Measurements from ENCODE around the gene C6orf52. TPM values are rescaled to one million over a fixed set of nuclear protein-coding genes. Genes with fewer than 3 reads are reported as not detected.

C6orf52 gene
- total and polyA plus RNA-seq, 2 donors (not counting 3 experiments of a cell fraction or from before 2014, with no cell fraction given) = 0.54 TPM; not detected in 1

GRCh38 chr6:10686901-10687300 is 7.5 kb downstream of the C6orf52 start:
- Histone ChIP-seq H3K36me3 (ENCODE audit: control insufficient read depth in 2 of 2, extremely low read depth in 1 of 2, insufficient read depth in 2 of 2, low read length in 2 of 2) (no peaks in the 10 kb centered on the region), H3K4me2 (ENCODE audit: insufficient read depth, low read length) (no peak overlapping the region), H3K9ac (replicated peaks; ENCODE audit: extremely low read depth, insufficient read depth, low read length) (no peak overlapping the region), H3K9me3 (replicated peaks; ENCODE audit: control insufficient read depth, insufficient read depth, low read length) (no peaks in the 10 kb centered on the region), H4K20me1 (replicated peaks; ENCODE audit: control insufficient read depth, extremely low read depth, insufficient read depth, low read length) (no peaks in the 10 kb centered on the region), H3K9me1 (replicated peaks; ENCODE audit: control insufficient read depth, extremely low read depth, insufficient read depth, low read length) (no peaks in the 10 kb centered on the region), H3K4me1 (ENCODE audit: control insufficient read depth, extremely low read depth, insufficient read depth, low read length) (no peaks in the 10 kb centered on the region), H3K27ac (ENCODE audit: insufficient read depth, low read depth, low read length) (no peak overlapping the region), H2AFZ (ENCODE audit: low read depth, low read length) (no peak overlapping the region), H3K27me3 (ENCODE audit: control insufficient read depth in 2 of 2, insufficient read depth in 2 of 2, low read length in 2 of 2) (peaks cover 6 to 22% of the 10 kb centered on the region in 2 experiments), H3K4me3 (replicated peaks in 1 of 3; ENCODE audit: insufficient read depth in 1 of 3, low read depth in 1 of 3, low read length in 3 of 3) (no peak overlapping the region), H3K79me2 (ENCODE audit: control insufficient read depth, insufficient read depth, low read length) (no peaks in the 10 kb centered on the region)
- no peak for DNase-seq (ENCODE audit: low read depth, low spot score)
- FAIRE-seq = no peak
- CTCF ChIA-PET = interaction anchor here (0.8 to 1.1 kb wide), 2 partner anchors 8 to 212 kb away, joined by 3 read pairs; partner anchors contain the start of gene PAK1IP1
- POLR2A ChIA-PET = no interaction called here
- intact Hi-C loops (cut with micrococcal nuclease) (no loop called here), dilution Hi-C loops (cut with MboI; ENCODE audit: extremely low pct_ligation_motif_present, low sequenced_read_pairs) (no loop called here)
- no peak for TF ChIP-seq FOS (IDR thresholded peaks at IDR 0.05; ENCODE audit: borderline replicate concordance, insufficient read depth, low read length)
- no peak for TF ChIP-seq MYC (IDR thresholded peaks at IDR 0.05; ENCODE audit: low read depth, low read length)
- TF ChIP-seq POLR2AphosphoS5 (IDR thresholded peaks at IDR 0.05; ENCODE audit: insufficient read depth, low read depth, low read length) = no peak
- no peak for TF ChIP-seq CTCF (IDR thresholded peaks at IDR 0.05; ENCODE audit: extremely low read depth in 1 of 2, insufficient read depth in 1 of 2, low read depth in 1 of 2, low read length in 2 of 2)
- TF ChIP-seq MAX (IDR thresholded peaks at IDR 0.05; ENCODE audit: insufficient read depth, insufficient read length) = no peak
- no peak for TF ChIP-seq JUN (IDR thresholded peaks at IDR 0.05; ENCODE audit: borderline replicate concordance, insufficient read depth, insufficient read length, low read depth)
- TF ChIP-seq EZH2 (IDR thresholded peaks at IDR 0.05; ENCODE audit: borderline replicate concordance, low read depth, low read length, severe bottlenecking) = no peak
- TF ChIP-seq GATA2 (IDR thresholded peaks at IDR 0.05; ENCODE audit: insufficient read depth, insufficient read length, low read depth, low read length) = no peak
- TF ChIP-seq POLR2A (IDR thresholded peaks at IDR 0.05; ENCODE audit: low read depth, low read length) = no peak
- no TSS peak for BruUV-seq (replicated peaks)

Data from endothelial cell of umbilical vein (primary cell).